Body of pancreas (tissue), 4 donors: ENCODE results near the gene ZBTB8A. TPM values are rescaled to one million over a fixed set of nuclear protein-coding genes. Genes with fewer than 3 reads are reported as not detected.

Source experiments
- ATAC-seq: fragments of 150-250 bp; one replicate; pipeline ENCODE4 v1.9.1; 2016
- DNase-seq, 4 donors: peaks; one replicate each; pipeline ENCODE4 v3.0.0-alpha.2; 2019
- H3K27ac ChIP-seq, 4 donors: fragments of 200-600 bp; sonication (generic); 1 replicate in 3 of 4; 2 replicates in 1 of 4; pipeline versions ENCODE4 v1.5.1 to v1.6.1; 2016 to 2019; ENCODE audit warnings: mild to moderate bottlenecking in 1 of 4, mixed read lengths in 1 of 4, moderate library complexity in 1 of 4
- H3K27me3 ChIP-seq, 2 donors: fragments of 200-600 bp; sonication (generic); one replicate each; pipeline ENCODE4 v1.6.0; 2016; ENCODE audit warnings: mild to moderate bottlenecking in 1 of 2
- H3K36me3 ChIP-seq, 2 donors: fragments of 200-600 bp; sonication (generic); replicated peaks in 1 of 2; 2 replicates each; pipeline ENCODE4 v1.5.1; 2016; ENCODE audit warnings: low read depth in 2 of 2; ENCODE audit not compliant: insufficient read depth in 1 of 2
- H3K4me1 ChIP-seq: fragments of 200-600 bp; sonication (generic); one replicate; pipeline ENCODE4 v1.6.0; 2016
- H3K4me3 ChIP-seq, 2 donors: fragments of 200-600 bp; sonication (generic); 1 replicate in 1 of 2; 2 replicates in 1 of 2; pipeline ENCODE4 v1.5.1; 2016 to 2019
- H3K9me3 ChIP-seq, 3 donors: fragments of 200-600 bp; sonication (generic); 1 replicate in 2 of 3; 2 replicates in 1 of 3; pipeline ENCODE4 v1.5.1; 2016
- CTCF ChIP-seq, 7 experiments: fragments of 450-650 bp in 4 of 7; fragments of 200-600 bp in 3 of 7; sonication (generic) in 3 of 7; IDR thresholded peaks; one replicate each; pipeline ENCODE4 v1.5.1; 2016 to 2019; ENCODE audit warnings: antibody characterized with exemption in 7 of 7
- POLR2A ChIP-seq, 3 donors: fragments of 450-650 bp; IDR thresholded peaks; one replicate each; pipeline ENCODE4 v1.6.1; 2016; ENCODE audit warnings: antibody characterized with exemption in 3 of 3, mild to moderate bottlenecking in 2 of 3
- WGBS, 2 donors: methylation state at CpG; one replicate each; pipeline ENCODE4 v1.1.5; 2017; 5-methylcytosine and 5-hydroxymethylcytosine counted together
- intact Hi-C: fragments of 100-400 bp; cut with DNase I; formaldehyde crosslinking; loops from one replicate; pipeline ENCODE4 v1.15.1; 2023
- total RNA-seq, 2 donors: library from RNA; depleted of rRNA; stranded (reverse); fragments of >200 nt; gene quantifications; one replicate each; pipeline ENCODE4 v1.1.0, GENCODE V29; 2016

ZBTB8A gene
- total RNA-seq, 2 donors from 2014 or later, result 3.0 to 3.9 TPM

- H3K4me1 ChIP-seq, result no peaks in the 10 kb centered on the region
- WGBS, 2 donors, result 89 to 93% methylated on average over 2 of the region's 2 CpGs
- H3K36me3 ChIP-seq, result no peaks in the 10 kb centered on the region
- H3K27me3 ChIP-seq, result no peaks in the 10 kb centered on the region
- H3K27ac ChIP-seq, result no peak overlapping the region
- no peaks in the 10 kb centered on the region for H3K9me3 ChIP-seq
- TF ChIP-seq CTCF (IDR thresholded peaks at IDR 0.05) (no peak), POLR2A (IDR thresholded peaks at IDR 0.05) (no peak)
- ATAC-seq (no peak), DNase-seq (no peak)
- no peak overlapping the region for H3K4me3 ChIP-seq
- intact Hi-C loops, result no loop called here
Measured at GRCh38 chr1:32622205-32622604, 83.0 kb downstream of the ZBTB8A start.

GRCh38 chr1:32622806-32623681 lies 83.8 kb downstream of the ZBTB8A start:
- TF ChIP-seq POLR2A (IDR thresholded peaks at IDR 0.05), result no peak
- no peak for TF ChIP-seq CTCF (IDR thresholded peaks at IDR 0.05)
- H3K9me3 ChIP-seq, result no peaks in the 10 kb centered on the region
- intact Hi-C loops, result no loop called here
- WGBS, 2 donors, result 70 to 79% methylated on average over 3 of the region's 3 CpGs
- ATAC-seq (no peak), DNase-seq (no peak)
- H3K27me3 ChIP-seq, result no peaks in the 10 kb centered on the region
- H3K4me1 ChIP-seq, result no peaks in the 10 kb centered on the region
- no peak overlapping the region for H3K4me3 ChIP-seq
- H3K36me3 ChIP-seq, result no peaks in the 10 kb centered on the region
- no peak overlapping the region for H3K27ac ChIP-seq

- intact Hi-C loops, result no loop called here
- no peaks in the 10 kb centered on the region for H3K4me1 ChIP-seq
- H3K9me3 ChIP-seq, result no peaks in the 10 kb centered on the region
- H3K36me3 ChIP-seq, result no peaks in the 10 kb centered on the region
- WGBS, 2 donors, result 78 to 89% methylated on average over 5 of the region's 5 CpGs
- ATAC-seq, result no peak
- no peak for DNase-seq
- H3K4me3 ChIP-seq, result no peak overlapping the region
- no peak overlapping the region for H3K27ac ChIP-seq
- no peaks in the 10 kb centered on the region for H3K27me3 ChIP-seq
- TF ChIP-seq POLR2A (IDR thresholded peaks at IDR 0.05) (no peak), CTCF (IDR thresholded peaks at IDR 0.05) (no peak)
Measured at GRCh38 chr1:32623775-32624174, 84.5 kb downstream of the ZBTB8A start.

GRCh38 chr1:32626176-32626575 lies 86.9 kb downstream of the ZBTB8A start:
- Histone ChIP-seq H3K9me3 (no peaks in the 10 kb centered on the region), H3K4me1 (no peaks in the 10 kb centered on the region), H3K36me3 (no peaks in the 10 kb centered on the region), H3K27ac (no peak overlapping the region), H3K27me3 (no peaks in the 10 kb centered on the region), H3K4me3 (no peak overlapping the region)
- 93 to 94% methylated on average over 1 of the region's 1 CpG for WGBS, 2 donors
- no peak for DNase-seq
- intact Hi-C loops, result no loop called here
- ATAC-seq, result no peak
- TF ChIP-seq CTCF (IDR thresholded peaks at IDR 0.05), result no peak
- TF ChIP-seq POLR2A (IDR thresholded peaks at IDR 0.05), result no peak
